NCI-H2171 (cell line): Measurements from ENCODE around the gene ZMPSTE24.
"Not testable (repeated sequence)": the region's sequence is repeated elsewhere in the genome, so short reads cannot be mapped to it uniquely, and the experiment has no call there.

ENCODE experiments used
- DNase-seq: peaks from one replicate; lab custom pipeline; 2025; lab: John Stamatoyannopoulos, UW

The ZMPSTE24 gene

GRCh38 chr1:40257688-40258444 lies at the start of gene ZMPSTE24:
Gene ZMPSTE24 (plus strand): TSS chr1:40258236. CDS start chr1:40258272, 36 bp downstream.
- DNase-seq = peak; percentile 94

- no peak for DNase-seq
Observed at GRCh38 chr1:40210511-40211204, 47.4 kb upstream of the ZMPSTE24 start.

GRCh38 chr1:40218333-40218732 lies 39.7 kb upstream of the ZMPSTE24 start:
- no peak for DNase-seq

- DNase-seq = not testable (repeated sequence)
Observed at GRCh38 chr1:40221471-40221905, 36.5 kb upstream of the ZMPSTE24 start.

GRCh38 chr1:40221977-40222772 lies 35.9 kb upstream of the ZMPSTE24 start:
- DNase-seq = no peak

- DNase-seq = no peak
Observed at GRCh38 chr1:40224040-40224439, 34.0 kb upstream of the ZMPSTE24 start.

- no peak for DNase-seq
Observed at GRCh38 chr1:40226192-40226591, 31.8 kb upstream of the ZMPSTE24 start.

GRCh38 chr1:40232444-40232843 lies 25.6 kb upstream of the ZMPSTE24 start:
- peak; percentile 5 for DNase-seq

- no peak for DNase-seq
Observed at GRCh38 chr1:40239626-40240025, 18.4 kb upstream of the ZMPSTE24 start.

- DNase-seq = no peak
Observed at GRCh38 chr1:40240390-40240789, 17.6 kb upstream of the ZMPSTE24 start.

- no peak for DNase-seq
Observed at GRCh38 chr1:40241362-40241761, 16.7 kb upstream of the ZMPSTE24 start.

- DNase-seq = no peak
Observed at GRCh38 chr1:40243351-40243750, 14.7 kb upstream of the ZMPSTE24 start.

GRCh38 chr1:40244138-40244744 lies 13.8 kb upstream of the ZMPSTE24 start:
- DNase-seq = no peak

GRCh38 chr1:40245686-40246085 lies 12.3 kb upstream of the ZMPSTE24 start:
- no peak for DNase-seq

- DNase-seq = no peak
Observed at GRCh38 chr1:40247655-40248054, 10.4 kb upstream of the ZMPSTE24 start, which contains the start of gene TMCO2. Gene TMCO2 (plus strand): TSS chr1:40247937. CDS start chr1:40247994, 57 bp downstream.

- no peak for DNase-seq
Observed at GRCh38 chr1:40248412-40248811, 9.6 kb upstream of the ZMPSTE24 start.

GRCh38 chr1:40251456-40251855 lies 6.6 kb upstream of the ZMPSTE24 start:
- DNase-seq = no peak

GRCh38 chr1:40252601-40253000 lies 5.4 kb upstream of the ZMPSTE24 start:
- DNase-seq = no peak

- DNase-seq = no peak
Observed at GRCh38 chr1:40255231-40255630, 2.8 kb upstream of the ZMPSTE24 start.

GRCh38 chr1:40256401-40257084 lies 1.5 kb upstream of the ZMPSTE24 start:
- DNase-seq = no peak

GRCh38 chr1:40257313-40257687 lies 736 bp upstream of the ZMPSTE24 start:
- no peak for DNase-seq

- no peak for DNase-seq
Observed at GRCh38 chr1:40258445-40258769, 371 bp downstream of the ZMPSTE24 start.
